Nucleus accumbens (tissue), 56 donors: ENCODE data around the gene NOTCH4.
"Not testable (repeated sequence)": the region's sequence is repeated elsewhere in the genome, so short reads cannot be mapped to it uniquely, and the experiment has no call there.

Experiments used
- DNase-seq, 56 donors: peaks; one replicate each; lab custom pipeline; 2025; lab: John Stamatoyannopoulos, UW

NOTCH4 gene

GRCh38 chr6:32194825-32195651, 28.8 kb downstream of the NOTCH4 start:
- peak in 26 of 56 donors; percentile 14 to 71 (median 44) for DNase-seq

GRCh38 chr6:32194388-32194787, 29.5 kb downstream of the NOTCH4 start:
- DNase-seq, result no peak

GRCh38 chr6:32193096-32193495, 30.8 kb downstream of the NOTCH4 start:
- DNase-seq, result not testable (repeated sequence)

- DNase-seq, result peak in 2 of 56 donors; percentile 10 to 43
These were observed 31.2 kb downstream of the NOTCH4 start, which contains the start of gene GPSM3 for GRCh38 chr6:32192608-32193039. Gene GPSM3 (minus strand): TSS chr6:32192643. CDS start chr6:32192513, 130 bp downstream.

GRCh38 chr6:32191696-32192607, 31.9 kb downstream of the NOTCH4 start:
- DNase-seq, result no peak

- DNase-seq, result no peak
These were observed 32.8 kb downstream of the NOTCH4 start for GRCh38 chr6:32190911-32191677.

GRCh38 chr6:32190054-32190851, 33.6 kb downstream of the NOTCH4 start, which contains the start of gene PBX2:
Gene PBX2 (minus strand): TSS chr6:32190202. CDS start chr6:32189915, 287 bp downstream.
- peak in 55 of 56 donors; percentile 30 to 95 (median 86) for DNase-seq

GRCh38 chr6:32189742-32190053, 34.2 kb downstream of the NOTCH4 start:
- peak in 5 of 56 donors; percentile 39 to 76 (median 57) for DNase-seq

- peak in 3 of 56 donors; percentile 43 to 55 (median 49) for DNase-seq
These were observed 34.7 kb downstream of the NOTCH4 start for GRCh38 chr6:32189069-32189741.

- DNase-seq, result no peak
These were observed 35.3 kb downstream of the NOTCH4 start for GRCh38 chr6:32188381-32189068.

GRCh38 chr6:32187725-32188380, 36.0 kb downstream of the NOTCH4 start:
- not testable (repeated sequence) for DNase-seq

- DNase-seq, result no peak
These were observed 36.7 kb downstream of the NOTCH4 start for GRCh38 chr6:32187009-32187709.

GRCh38 chr6:32186151-32186840, 37.6 kb downstream of the NOTCH4 start:
- not testable (repeated sequence) for DNase-seq

- peak in 7 of 56 donors; percentile 15 to 38 (median 20) for DNase-seq
These were observed 38.2 kb downstream of the NOTCH4 start for GRCh38 chr6:32185681-32186131.

GRCh38 chr6:32184084-32184640, 39.7 kb downstream of the NOTCH4 start, which contains the start of gene AGER:
Gene AGER (minus strand): TSS chr6:32184253. CDS start chr6:32184222, 31 bp downstream.
- no peak for DNase-seq
